NB4 (cell line): Measurements from ENCODE around the gene CREB3L2.
A peak's percentile ranks its signal among the peaks of the same experiment; 100 is the strongest.

ENCODE experiments used
- DNase-seq: peaks from one replicate; pipeline ENCODE4 v3.0.0; 2010; ENCODE audit warnings: low read depth
- H3K4me3 ChIP-seq: one replicate; pipeline ENCODE4 v1.5.1; 2011; ENCODE audit warnings: mild to moderate bottlenecking, low read depth, low read length, moderate library complexity
- CTCF ChIP-seq: IDR thresholded peaks from one replicate; pipeline ENCODE4 v1.5.1; 2012; ENCODE audit warnings: low read depth, low read length
- MAX ChIP-seq: IDR thresholded peaks from 2 replicates; pipeline ENCODE4 v1.6.1; 2011; ENCODE audit warnings: low read depth, low read length
- MYC ChIP-seq: IDR thresholded peaks from 2 replicates; pipeline ENCODE4 v1.6.1; 2011; ENCODE audit warnings: low read depth, low read length
- POLR2A ChIP-seq: IDR thresholded peaks from 2 replicates; pipeline ENCODE4 v1.6.1; 2011; ENCODE audit warnings: mild to moderate bottlenecking; ENCODE audit not compliant: insufficient read length; ENCODE audit errors: extremely low read depth

The CREB3L2 gene

GRCh38 chr7:137879357-137880158 is 122.3 kb downstream of the CREB3L2 start:
- no peak overlapping the region for H3K4me3 ChIP-seq
- DNase-seq, result peak; percentile 18
- no peak for TF ChIP-seq MAX
- TF ChIP-seq MYC, result no peak
- no peak for TF ChIP-seq CTCF
- TF ChIP-seq POLR2A, result no peak

- DNase-seq, result no peak
- no peak overlapping the region for H3K4me3 ChIP-seq
- TF ChIP-seq CTCF, result no peak
- TF ChIP-seq MYC, result no peak
- no peak for TF ChIP-seq MAX
- no peak for TF ChIP-seq POLR2A
Measured at GRCh38 chr7:137878333-137878961, 123.4 kb downstream of the CREB3L2 start.

- no peak overlapping the region for H3K4me3 ChIP-seq
- no peak for DNase-seq
- no peak for TF ChIP-seq MAX
- TF ChIP-seq MYC, result no peak
- no peak for TF ChIP-seq CTCF
- no peak for TF ChIP-seq POLR2A
Measured at GRCh38 chr7:137877027-137877675, 124.7 kb downstream of the CREB3L2 start.

GRCh38 chr7:137875746-137876145 is 126.1 kb downstream of the CREB3L2 start:
- DNase-seq, result no peak
- H3K4me3 ChIP-seq, result no peak overlapping the region
- TF ChIP-seq MAX (no peak), MYC (no peak), POLR2A (no peak), CTCF (no peak)

- no peak for TF ChIP-seq POLR2A
- no peak for TF ChIP-seq MYC
- no peak for TF ChIP-seq MAX
- no peak for TF ChIP-seq CTCF
- H3K4me3 ChIP-seq, result no peak overlapping the region
- no peak for DNase-seq
Measured at GRCh38 chr7:137873979-137874777, 127.7 kb downstream of the CREB3L2 start.
